GM23248 (cell line): ENCODE results near the gene ARL16.

ENCODE experiments used
- EZH2 ChIP-seq: fragments of 200-600 bp; sonication (generic); IDR thresholded peaks from 2 replicates; pipeline ENCODE4 v1.6.1; 2018; ENCODE audit warnings: antibody characterized with exemption, mild to moderate bottlenecking; ENCODE audit not compliant: insufficient read depth, poor library complexity, severe bottlenecking
- EZH2phosphoT487 ChIP-seq: fragments of 200-600 bp; sonication (generic); IDR thresholded peaks from 2 replicates; pipeline ENCODE4 v1.6.1; 2018; ENCODE audit warnings: antibody characterized with exemption, moderate library complexity, mild to moderate bottlenecking, low read depth; ENCODE audit not compliant: insufficient read depth

- TF ChIP-seq EZH2 (no peak), EZH2phosphoT487 (no peak)
Observed at GRCh38 chr17:81720267-81721071, 36.9 kb upstream of the ARL16 start.
